GM13976 (cell line): ENCODE data around the gene SPATA20.

ENCODE experiments used
- DNase-seq: peaks from one replicate; pipeline ENCODE4 v3.0.0; 2012; ENCODE audit warnings: low spot score
- in situ Hi-C: fragments of 300-500 bp; cut with MboI; formaldehyde crosslinking; loops from one replicate; pipeline ENCODE4 v1.12.0; 2022; ENCODE audit warnings: low sequenced_read_pairs, mixed read lengths, inconsistent platforms; ENCODE audit not compliant: unreplicated experiment
- TF ChIP-seq, protein P1 (sequence below): IDR thresholded peaks from 2 replicates; pipeline ENCODE4 v1.5.1; 2012; ENCODE audit warnings: borderline replicate concordance, mild to moderate bottlenecking; ENCODE audit not compliant: insufficient read depth; ENCODE audit errors: extremely low read depth, missing control alignments, control extremely low read depth

SPATA20 gene

GRCh38 chr17:50514388-50514787, 32.6 kb upstream of the SPATA20 start:
- in situ Hi-C loops, result no loop called here
- no peak for DNase-seq
- TF ChIP-seq, protein P1, sequence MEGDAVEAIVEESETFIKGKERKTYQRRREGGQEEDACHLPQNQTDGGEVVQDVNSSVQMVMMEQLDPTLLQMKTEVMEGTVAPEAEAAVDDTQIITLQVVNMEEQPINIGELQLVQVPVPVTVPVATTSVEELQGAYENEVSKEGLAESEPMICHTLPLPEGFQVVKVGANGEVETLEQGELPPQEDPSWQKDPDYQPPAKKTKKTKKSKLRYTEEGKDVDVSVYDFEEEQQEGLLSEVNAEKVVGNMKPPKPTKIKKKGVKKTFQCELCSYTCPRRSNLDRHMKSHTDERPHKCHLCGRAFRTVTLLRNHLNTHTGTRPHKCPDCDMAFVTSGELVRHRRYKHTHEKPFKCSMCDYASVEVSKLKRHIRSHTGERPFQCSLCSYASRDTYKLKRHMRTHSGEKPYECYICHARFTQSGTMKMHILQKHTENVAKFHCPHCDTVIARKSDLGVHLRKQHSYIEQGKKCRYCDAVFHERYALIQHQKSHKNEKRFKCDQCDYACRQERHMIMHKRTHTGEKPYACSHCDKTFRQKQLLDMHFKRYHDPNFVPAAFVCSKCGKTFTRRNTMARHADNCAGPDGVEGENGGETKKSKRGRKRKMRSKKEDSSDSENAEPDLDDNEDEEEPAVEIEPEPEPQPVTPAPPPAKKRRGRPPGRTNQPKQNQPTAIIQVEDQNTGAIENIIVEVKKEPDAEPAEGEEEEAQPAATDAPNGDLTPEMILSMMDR, result no peak

DNA sequence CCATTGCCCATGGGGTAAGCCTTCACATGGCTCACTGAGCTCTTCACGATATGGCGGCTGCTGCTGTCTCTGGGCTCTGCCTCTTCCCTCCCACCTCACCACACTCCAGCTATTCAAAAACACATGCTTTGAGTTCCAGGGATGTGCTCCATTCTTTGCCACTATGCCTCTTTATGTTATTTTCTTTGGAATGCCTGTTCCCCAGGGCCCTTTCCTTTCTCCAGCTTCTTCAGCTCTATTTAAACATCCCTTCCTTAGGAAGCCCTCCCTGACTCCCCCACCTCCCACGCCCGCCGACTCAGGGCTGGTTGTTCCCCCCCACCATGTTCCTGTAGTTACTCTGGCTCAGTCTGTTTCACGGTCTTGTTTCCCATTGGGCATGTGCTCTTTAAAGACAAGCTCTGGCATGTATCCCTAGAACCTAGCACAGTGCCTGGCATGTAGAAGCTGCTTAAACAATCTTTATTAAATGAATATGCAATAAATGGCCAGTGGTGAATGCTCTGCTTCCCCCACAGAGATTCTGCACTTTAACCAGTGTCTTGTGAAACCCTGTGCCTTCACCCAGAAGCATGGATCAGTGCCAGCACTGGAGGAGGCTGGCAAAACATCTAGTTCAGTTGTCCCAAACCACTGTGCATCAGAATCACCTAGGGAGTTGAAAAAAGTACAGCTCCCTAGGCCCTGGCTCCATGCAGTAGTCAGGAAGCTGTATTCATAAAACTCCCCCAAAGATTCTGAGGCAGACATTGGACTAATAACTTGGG, 31.9 kb upstream of the SPATA20 start:
- DNase-seq, result no peak
- in situ Hi-C loops, result no loop called here
- TF ChIP-seq, protein P1, result no peak

DNA sequence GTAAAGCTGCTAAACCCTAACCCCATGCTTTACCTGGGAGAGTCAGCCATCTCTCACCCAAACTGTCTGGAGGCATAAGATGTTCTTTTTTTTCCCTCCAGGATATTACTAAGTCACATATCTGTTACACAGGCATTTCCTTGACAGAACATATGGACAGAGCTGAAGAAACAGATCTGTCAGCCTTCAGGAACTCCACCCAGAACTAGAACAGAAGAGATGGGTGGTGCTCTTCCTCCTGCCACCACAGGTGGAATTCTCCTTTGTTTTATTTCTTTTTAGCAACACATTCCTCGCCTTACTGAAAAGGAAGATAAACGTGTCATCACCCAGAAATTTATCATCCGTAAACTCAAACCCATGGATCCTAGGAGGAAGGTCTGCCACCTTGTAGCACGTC, 30.0 kb upstream of the SPATA20 start:
- in situ Hi-C loops, result no loop called here
- TF ChIP-seq, protein P1, result no peak
- no peak for DNase-seq

- DNase-seq, result no peak
- TF ChIP-seq, protein P1, result no peak
- in situ Hi-C loops, result no loop called here
Observed at GRCh38 chr17:50517504-50518383, 29.2 kb upstream of the SPATA20 start.

- in situ Hi-C loops, result no loop called here
- TF ChIP-seq, protein P1, result no peak
- DNase-seq, result no peak
Observed at GRCh38 chr17:50518384-50519023, 28.5 kb upstream of the SPATA20 start.

DNA sequence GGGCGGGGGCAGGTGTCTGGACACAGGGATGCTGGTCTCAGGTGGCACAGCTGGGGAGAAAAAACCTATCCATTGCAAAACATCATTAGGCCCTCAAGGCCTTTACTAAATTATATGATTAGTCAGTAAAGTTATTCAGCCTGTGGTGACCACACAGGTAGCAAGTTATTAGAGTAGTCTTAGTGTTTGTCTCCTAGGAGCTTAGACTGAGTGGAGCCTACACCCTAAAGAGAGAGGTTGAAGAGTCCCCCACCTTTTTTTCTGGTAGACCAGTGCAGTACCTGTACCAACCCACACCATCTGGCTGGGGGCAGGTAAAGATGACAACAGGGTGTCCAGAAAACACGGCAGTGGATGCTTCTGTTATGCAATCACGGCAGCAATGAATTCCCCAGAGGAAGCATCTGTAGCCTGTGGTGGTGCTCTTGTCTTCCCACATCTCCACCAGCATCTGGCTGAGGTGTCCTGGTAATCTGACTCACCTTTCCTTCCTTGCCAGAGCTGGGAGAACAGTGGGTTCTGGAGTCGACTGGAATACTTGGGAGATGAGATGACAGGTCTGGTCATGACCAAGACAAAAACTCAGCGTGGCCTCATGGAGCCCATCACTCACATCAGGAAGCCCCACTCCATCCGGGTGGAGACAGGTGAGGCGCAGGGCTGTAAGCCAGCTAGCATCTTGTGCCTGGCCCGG, 27.7 kb upstream of the SPATA20 start:
- TF ChIP-seq, protein P1, result no peak
- DNase-seq, result no peak
- in situ Hi-C loops, result no loop called here
